ENCODE measurements around the gene FAM217B. TPM values are rescaled to one million over a fixed set of nuclear protein-coding genes. Genes with fewer than 3 reads are reported as not detected.

FAM217B gene
- total and polyA plus RNA-seq, 2 of the 8 experiments (the other 6 are each of a cell fraction or from before 2014, with no cell fraction given), result 5.4 to 28.5 TPM

DNA sequence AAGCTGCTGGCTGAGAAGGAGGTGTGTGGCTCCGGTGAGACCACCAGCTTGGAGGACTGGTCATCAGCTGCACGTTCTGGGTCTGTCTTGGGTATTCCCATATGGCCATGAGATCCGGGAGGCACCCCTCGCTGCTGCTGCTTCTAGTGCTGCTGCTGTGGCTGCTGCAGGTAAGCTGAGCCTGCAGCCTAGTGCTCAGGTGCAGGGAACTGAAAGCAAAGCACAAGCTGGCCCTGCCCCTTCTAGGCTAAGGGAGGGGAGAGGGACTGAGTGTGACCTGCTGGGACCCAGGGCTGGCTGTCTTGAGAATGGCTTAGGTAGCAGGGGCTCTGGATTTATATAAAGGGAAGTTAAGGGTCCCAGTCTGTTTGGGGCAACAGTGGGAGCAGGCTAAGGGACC lies 18.4 kb downstream of the FAM217B start:
- Histone ChIP-seq H3K79me1 (ENCODE audit: low read depth, low read length) (no peaks in the 10 kb centered on the region), H4K20me1 (replicated peaks in 1 of 2; ENCODE audit: control insufficient read depth in 1 of 2, insufficient read depth in 2 of 2, low read length in 2 of 2) (no peaks in the 10 kb centered on the region), H3K27ac (ENCODE audit: low read depth, low read length) (no peak overlapping the region), H3K23ac (ENCODE audit: insufficient read length) (no peak overlapping the region), H2AFZ (ENCODE audit: low read length) (peak overlapping the region; percentile 81; the same call in 1 of the 2 replicates), H3K4me2 (ENCODE audit: insufficient read depth in 1 of 2, low read depth in 2 of 2, low read length in 2 of 2) (no peak overlapping the region), H3K36me3 (ENCODE audit: control insufficient read depth in 2 of 4, insufficient read depth in 4 of 4, low read length in 3 of 4) (no peaks in the 10 kb centered on the region), H3K18ac (ENCODE audit: extremely low read depth, low read length) (no peak overlapping the region), H3K4me3 (ENCODE audit: extremely low read depth in 1 of 4, insufficient read depth in 2 of 4, low read depth in 3 of 4, low read length in 4 of 4) (no peak overlapping the region), H4K91ac (replicated peaks; ENCODE audit: insufficient read length, low read length) (no peak overlapping the region), H3K27me3 (replicated peaks in 1 of 4; ENCODE audit: control insufficient read depth in 3 of 4, extremely low read depth in 1 of 4, insufficient read depth in 3 of 4, low read length in 3 of 4) (no peaks in the 10 kb centered on the region; a peak in 2 of 7 replicates), H2AK5ac (ENCODE audit: low read depth, low read length) (no peak overlapping the region), H3K14ac (ENCODE audit: insufficient read length) (no peak overlapping the region), H2BK15ac (ENCODE audit: low read length) (no peak overlapping the region), H2BK12ac (ENCODE audit: low read depth, low read length) (no peak overlapping the region), H3K9me3 (ENCODE audit: insufficient read depth in 2 of 2, low read depth in 1 of 2, low read length in 1 of 2) (no peaks in the 10 kb centered on the region), H3K9ac (replicated peaks in 1 of 4; ENCODE audit: extremely low read depth in 1 of 4, low read depth in 3 of 4, low read length in 3 of 4) (no peak overlapping the region), H3K23me2 (ENCODE audit: low read depth, low read length) (no peaks in the 10 kb centered on the region), H3K79me2 (ENCODE audit: control insufficient read depth in 1 of 2, insufficient read depth in 2 of 2, low read length in 2 of 2) (no peaks in the 10 kb centered on the region), H3K4me1 (replicated peaks in 1 of 4; ENCODE audit: control insufficient read depth in 3 of 4, insufficient read depth in 4 of 4, low read length in 3 of 4) (0 out of 7 replicates have a peak, but pooled peaks cover 0 to 2% (median 0%) of the 10 kb centered on the region in 4 experiments), H4K5ac (ENCODE audit: insufficient read length, low read depth, low read length) (no peak overlapping the region), H2BK5ac (ENCODE audit: low read depth, low read length) (no peak overlapping the region), H3K56ac (replicated peaks; ENCODE audit: insufficient read length, low read depth, low read length) (no peak overlapping the region), H4K8ac (ENCODE audit: extremely low read depth, insufficient read depth, low read length) (no peak overlapping the region), H3K4ac (replicated peaks; ENCODE audit: insufficient read length, low read depth, low read length) (no peak overlapping the region), H2BK120ac (replicated peaks; ENCODE audit: low read depth, low read length) (no peak overlapping the region), H2BK20ac (ENCODE audit: low read length) (no peak overlapping the region)
- ChIA-PET CTCF (ENCODE audit: partially characterized antibody) (interaction anchor here (0.6 to 1.5 kb wide), 7 partner anchors 9 to 945 kb away, joined by 3 to 5 read pairs (median 4); partner anchors contain the start of gene SYCP2), POLR2A (ENCODE audit: partially characterized antibody) (interaction anchor here (0.6 to 0.9 kb wide), 3 partner anchors 19 to 153 kb away, joined by 3 to 5 read pairs (median 3); partner anchors contain the start of genes FAM217B and PPP1R3D)
- FAIRE-seq, result no peak
- no peak for DNase-seq (ENCODE audit: low read depth in 1 of 2, low spot score in 2 of 2)
- WGBS, 2 experiments (ENCODE audit: extremely low coverage in 1 of 2, insufficient coverage in 1 of 2, insufficient read length in 1 of 2, insufficient replicate concordance in 2 of 2, low coverage in 1 of 2, low lambda C conversion rate in 2 of 2, missing lambda C conversion rate in 1 of 2), result 79% methylated on average over 4 of the region's 4 CpGs; no CpG with 5 or more reads in 1 of the 2 experiments
- no peak for TF ChIP-seq TEAD4 (IDR thresholded peaks at IDR 0.05; ENCODE audit: low read depth, low read length)
- TF ChIP-seq, protein P1, sequence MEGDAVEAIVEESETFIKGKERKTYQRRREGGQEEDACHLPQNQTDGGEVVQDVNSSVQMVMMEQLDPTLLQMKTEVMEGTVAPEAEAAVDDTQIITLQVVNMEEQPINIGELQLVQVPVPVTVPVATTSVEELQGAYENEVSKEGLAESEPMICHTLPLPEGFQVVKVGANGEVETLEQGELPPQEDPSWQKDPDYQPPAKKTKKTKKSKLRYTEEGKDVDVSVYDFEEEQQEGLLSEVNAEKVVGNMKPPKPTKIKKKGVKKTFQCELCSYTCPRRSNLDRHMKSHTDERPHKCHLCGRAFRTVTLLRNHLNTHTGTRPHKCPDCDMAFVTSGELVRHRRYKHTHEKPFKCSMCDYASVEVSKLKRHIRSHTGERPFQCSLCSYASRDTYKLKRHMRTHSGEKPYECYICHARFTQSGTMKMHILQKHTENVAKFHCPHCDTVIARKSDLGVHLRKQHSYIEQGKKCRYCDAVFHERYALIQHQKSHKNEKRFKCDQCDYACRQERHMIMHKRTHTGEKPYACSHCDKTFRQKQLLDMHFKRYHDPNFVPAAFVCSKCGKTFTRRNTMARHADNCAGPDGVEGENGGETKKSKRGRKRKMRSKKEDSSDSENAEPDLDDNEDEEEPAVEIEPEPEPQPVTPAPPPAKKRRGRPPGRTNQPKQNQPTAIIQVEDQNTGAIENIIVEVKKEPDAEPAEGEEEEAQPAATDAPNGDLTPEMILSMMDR (IDR thresholded peaks at IDR 0.05; ENCODE audit: control extremely low read depth in 1 of 3, insufficient read depth in 1 of 3, low read depth in 1 of 3, low read length in 3 of 3), result no peak
- no peak for TF ChIP-seq EZH2 (IDR thresholded peaks at IDR 0.05; ENCODE audit: low read depth, low read length, severe bottlenecking)
- TF ChIP-seq CBX5 (IDR thresholded peaks at IDR 0.05; ENCODE audit: low read depth, low read length), result no peak
- no peak for TF ChIP-seq ZNF274 (IDR thresholded peaks at IDR 0.05; ENCODE audit: borderline replicate concordance, extremely low read depth, low read length)
- TF ChIP-seq TCF12 (IDR thresholded peaks at IDR 0.05; ENCODE audit: low read depth, low read length), result no peak
- TF ChIP-seq HDAC2 (IDR thresholded peaks at IDR 0.05; ENCODE audit: borderline replicate concordance in 1 of 2, low read depth in 2 of 2, low read length in 2 of 2), result no peak
- TF ChIP-seq TAF1 (IDR thresholded peaks at IDR 0.05; ENCODE audit: low read depth, low read length), result no peak
- TF ChIP-seq JUN (IDR thresholded peaks at IDR 0.05; ENCODE audit: low read depth, low read length), result no peak
- TF ChIP-seq SP4 (IDR thresholded peaks at IDR 0.05; ENCODE audit: low read length), result no peak
- no peak for TF ChIP-seq SIN3A (conservative IDR thresholded peaks at IDR 0.05 in 1 of 2, IDR thresholded peaks at IDR 0.05 in 1 of 2; ENCODE audit: low read depth in 1 of 2, low read length in 2 of 2)

Measured in H1 (cell line).